ENCODE data around the gene RTTN.

RTTN gene

GRCh38 chr18:70028734-70029133, 176.8 kb downstream of the RTTN start:
- DNase-seq (ENCODE audit: low read depth in 2 of 2) = no peak

- DNase-seq (ENCODE audit: low read depth in 2 of 2) = no peak
Observed at GRCh38 chr18:70028084-70028483, 177.4 kb downstream of the RTTN start.

- no peak for DNase-seq (ENCODE audit: low read depth in 2 of 2)
Observed at GRCh38 chr18:70025580-70025979, 179.9 kb downstream of the RTTN start.

GRCh38 chr18:70024829-70025228, 180.7 kb downstream of the RTTN start:
- no peak for DNase-seq (ENCODE audit: low read depth in 2 of 2)

GRCh38 chr18:70024093-70024492, 181.4 kb downstream of the RTTN start:
- DNase-seq (ENCODE audit: low read depth in 2 of 2) = no peak

GRCh38 chr18:70022636-70023035, 182.9 kb downstream of the RTTN start:
- no peak for DNase-seq (ENCODE audit: low read depth in 2 of 2)

GRCh38 chr18:70021498-70021897, 184.0 kb downstream of the RTTN start:
- DNase-seq (ENCODE audit: low read depth in 2 of 2) = no peak

GRCh38 chr18:70021043-70021442, 184.4 kb downstream of the RTTN start:
- DNase-seq (ENCODE audit: low read depth in 2 of 2) = no peak

GRCh38 chr18:70019991-70020390, 185.5 kb downstream of the RTTN start:
- DNase-seq (ENCODE audit: low read depth in 2 of 2) = no peak

GRCh38 chr18:70019136-70019535, 186.4 kb downstream of the RTTN start:
- no peak for DNase-seq (ENCODE audit: low read depth in 2 of 2)

GRCh38 chr18:70015127-70015526, 190.4 kb downstream of the RTTN start:
- no peak for DNase-seq (ENCODE audit: low read depth in 2 of 2)

GRCh38 chr18:70005580-70005979, 199.9 kb downstream of the RTTN start:
- no peak for DNase-seq (ENCODE audit: low read depth in 2 of 2)

- no peak for DNase-seq (ENCODE audit: low read depth in 2 of 2)
Observed at GRCh38 chr18:70004696-70005095, 200.8 kb downstream of the RTTN start.

GRCh38 chr18:69999656-70000055, 205.8 kb downstream of the RTTN start:
- DNase-seq (ENCODE audit: low read depth in 2 of 2) = no peak

GRCh38 chr18:69998523-69998987, 206.9 kb downstream of the RTTN start:
- no peak for DNase-seq (ENCODE audit: low read depth in 2 of 2)

GRCh38 chr18:69996951-69997798, 208.3 kb downstream of the RTTN start:
- DNase-seq (ENCODE audit: low read depth in 2 of 2) = no peak

GRCh38 chr18:69996417-69996816, 209.1 kb downstream of the RTTN start:
- no peak for DNase-seq (ENCODE audit: low read depth in 2 of 2)

GRCh38 chr18:69995774-69996173, 209.7 kb downstream of the RTTN start:
- no peak for DNase-seq (ENCODE audit: low read depth in 2 of 2)

- DNase-seq (ENCODE audit: low read depth in 2 of 2) = no peak
Observed at GRCh38 chr18:69992776-69993175, 212.7 kb downstream of the RTTN start.

- no peak for DNase-seq (ENCODE audit: low read depth in 2 of 2)
Observed at GRCh38 chr18:69987870-69988269, 217.6 kb downstream of the RTTN start.

- no peak for DNase-seq (ENCODE audit: low read depth in 2 of 2)
Observed at GRCh38 chr18:69985239-69985638, 220.2 kb downstream of the RTTN start.

GRCh38 chr18:69982417-69982816, 223.1 kb downstream of the RTTN start:
- no peak for DNase-seq (ENCODE audit: low read depth in 2 of 2)

- DNase-seq (ENCODE audit: low read depth in 2 of 2) = no peak
Observed at GRCh38 chr18:69981948-69982347, 223.5 kb downstream of the RTTN start.

Data from stimulated activated CD8-positive, alpha-beta memory T cell treated with anti-CD3 and anti-CD28 coated beads, Interleukin-2, amount 100 ng/mL, for 1 hour (primary cell).